KMS-11 (cell line): ENCODE measurements around the gene CARHSP1.
"Not testable (repeated sequence)": the region's sequence is repeated elsewhere in the genome, so short reads cannot be mapped to it uniquely, and the experiment has no call there.

ENCODE experiments used
- H2AFZ ChIP-seq: fragments of 200-600 bp; sonication (generic); 2 replicates; pipeline ENCODE4 v1.6.1; 2016; ENCODE audit warnings: antibody characterized with exemption, mixed run types, low read depth
- H3K27ac ChIP-seq: fragments of 200-600 bp; sonication (generic); 2 replicates; pipeline ENCODE4 v1.6.1; 2016; ENCODE audit warnings: mild to moderate bottlenecking, mixed run types
- H3K27me3 ChIP-seq: fragments of 200-600 bp; sonication (generic); 2 replicates; pipeline ENCODE4 v1.6.1; 2017; ENCODE audit warnings: mild to moderate bottlenecking, low read depth, mixed run types, moderate library complexity; ENCODE audit not compliant: insufficient read depth
- H3K36me3 ChIP-seq: fragments of 200-600 bp; sonication (generic); 2 replicates; pipeline ENCODE4 v1.6.1; 2017; ENCODE audit warnings: mild to moderate bottlenecking, mixed run types; ENCODE audit not compliant: insufficient read depth
- H3K4me1 ChIP-seq: fragments of 200-600 bp; sonication (generic); 2 replicates; pipeline ENCODE4 v1.6.1; 2016; ENCODE audit warnings: mild to moderate bottlenecking, low read depth, mixed run types; ENCODE audit not compliant: poor library complexity, severe bottlenecking
- H3K4me2 ChIP-seq: fragments of 200-600 bp; sonication (generic); 2 replicates; pipeline ENCODE4 v1.7.0; 2016; ENCODE audit warnings: mild to moderate bottlenecking, mixed run types
- H3K4me3 ChIP-seq: fragments of 200-600 bp; sonication (generic); IDR thresholded peaks from 2 replicates; pipeline ENCODE4 v1.6.1; 2017; ENCODE audit warnings: low read depth, low read length, mixed read lengths; ENCODE audit not compliant: insufficient read depth
- H3K79me2 ChIP-seq: fragments of 200-600 bp; sonication (generic); 2 replicates; pipeline ENCODE4 v1.6.1; 2016; ENCODE audit warnings: low read depth, mixed run types; ENCODE audit not compliant: insufficient read depth
- H3K9ac ChIP-seq: fragments of 200-600 bp; sonication (generic); 2 replicates; pipeline ENCODE4 v1.6.1; 2016; ENCODE audit warnings: mild to moderate bottlenecking, mixed run types
- H4K20me1 ChIP-seq: fragments of 200-600 bp; sonication (generic); 2 replicates; pipeline ENCODE4 v1.6.1; 2016; ENCODE audit warnings: mild to moderate bottlenecking, mixed run types; ENCODE audit not compliant: insufficient read depth
- TF ChIP-seq, protein P1 (sequence below): fragments of 200-600 bp; sonication (generic); conservative IDR thresholded peaks from 2 replicates; pipeline ENCODE4 v1.6.1; 2017; ENCODE audit warnings: low read depth, mild to moderate bottlenecking, antibody characterized with exemption, low read length, moderate library complexity, mixed read lengths

CARHSP1 gene

DNA sequence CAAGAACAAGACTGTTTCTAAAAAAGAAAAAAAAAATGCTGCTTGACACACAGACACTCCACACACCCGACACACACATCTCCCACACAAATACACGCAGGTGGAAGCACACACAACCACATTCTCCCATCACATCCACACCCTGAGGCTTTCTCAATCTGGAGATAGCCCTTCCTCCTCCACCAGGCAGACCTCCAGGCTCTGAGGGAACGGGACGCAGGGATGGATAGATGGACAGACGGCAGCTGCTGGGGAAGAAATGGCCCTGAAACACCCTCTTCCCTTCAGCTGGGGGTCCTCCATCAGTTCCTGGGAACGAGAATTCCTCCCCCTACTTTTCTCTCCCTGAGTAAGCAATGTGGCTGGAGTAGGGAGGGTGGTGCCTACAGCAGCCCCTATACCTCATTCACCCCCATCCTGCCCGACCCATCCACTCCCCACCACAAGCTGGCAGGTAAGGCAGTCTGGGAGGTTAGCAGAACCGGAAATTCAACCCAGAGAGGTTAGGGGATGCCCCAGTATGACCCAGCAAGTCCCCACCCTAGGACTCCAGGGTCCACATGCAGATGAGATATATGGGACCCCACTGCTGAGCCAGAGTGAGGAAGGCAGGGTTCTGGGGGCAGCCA, 9.2 kb upstream of the CARHSP1 start:
- H3K4me3 ChIP-seq = no peak overlapping the region
- no peaks in the 10 kb centered on the region for H3K79me2 ChIP-seq
- H3K9ac ChIP-seq = no peak overlapping the region
- H3K4me2 ChIP-seq = no peak overlapping the region
- H3K27ac ChIP-seq = no peak overlapping the region
- no peaks in the 10 kb centered on the region for H3K36me3 ChIP-seq
- H2AFZ ChIP-seq = no peak overlapping the region
- H3K27me3 ChIP-seq = no peaks in the 10 kb centered on the region
- no peaks in the 10 kb centered on the region for H4K20me1 ChIP-seq
- TF ChIP-seq, protein P1, sequence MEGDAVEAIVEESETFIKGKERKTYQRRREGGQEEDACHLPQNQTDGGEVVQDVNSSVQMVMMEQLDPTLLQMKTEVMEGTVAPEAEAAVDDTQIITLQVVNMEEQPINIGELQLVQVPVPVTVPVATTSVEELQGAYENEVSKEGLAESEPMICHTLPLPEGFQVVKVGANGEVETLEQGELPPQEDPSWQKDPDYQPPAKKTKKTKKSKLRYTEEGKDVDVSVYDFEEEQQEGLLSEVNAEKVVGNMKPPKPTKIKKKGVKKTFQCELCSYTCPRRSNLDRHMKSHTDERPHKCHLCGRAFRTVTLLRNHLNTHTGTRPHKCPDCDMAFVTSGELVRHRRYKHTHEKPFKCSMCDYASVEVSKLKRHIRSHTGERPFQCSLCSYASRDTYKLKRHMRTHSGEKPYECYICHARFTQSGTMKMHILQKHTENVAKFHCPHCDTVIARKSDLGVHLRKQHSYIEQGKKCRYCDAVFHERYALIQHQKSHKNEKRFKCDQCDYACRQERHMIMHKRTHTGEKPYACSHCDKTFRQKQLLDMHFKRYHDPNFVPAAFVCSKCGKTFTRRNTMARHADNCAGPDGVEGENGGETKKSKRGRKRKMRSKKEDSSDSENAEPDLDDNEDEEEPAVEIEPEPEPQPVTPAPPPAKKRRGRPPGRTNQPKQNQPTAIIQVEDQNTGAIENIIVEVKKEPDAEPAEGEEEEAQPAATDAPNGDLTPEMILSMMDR = no peak
- H3K4me1 ChIP-seq = peaks cover 4% of the 10 kb centered on the region

DNA sequence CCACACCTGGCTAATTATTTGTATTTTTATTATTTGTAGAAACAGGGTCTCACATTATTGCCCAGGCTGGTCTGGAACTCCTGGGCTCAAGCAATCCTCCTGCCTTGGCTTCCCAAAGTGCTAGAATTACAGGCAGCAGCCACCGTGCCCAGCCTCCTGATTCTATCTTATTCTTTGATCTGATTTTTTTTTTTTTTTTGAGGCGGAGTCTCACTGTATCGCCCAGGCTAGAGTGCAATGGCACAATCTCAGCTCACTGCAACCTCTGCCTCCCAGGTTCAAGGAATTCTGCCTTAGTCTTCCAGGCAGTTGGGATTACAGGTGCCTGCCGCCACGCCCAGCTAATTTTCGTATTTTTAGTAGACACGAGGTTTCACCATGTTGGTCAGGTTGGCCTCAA, 6.5 kb upstream of the CARHSP1 start:
- not testable (repeated sequence) for H3K9ac ChIP-seq, H2AFZ ChIP-seq, H3K4me1 ChIP-seq, H3K4me2 ChIP-seq, H4K20me1 ChIP-seq, H3K27ac ChIP-seq, H3K36me3 ChIP-seq, H3K79me2 ChIP-seq, H3K4me3 ChIP-seq, H3K27me3 ChIP-seq

DNA sequence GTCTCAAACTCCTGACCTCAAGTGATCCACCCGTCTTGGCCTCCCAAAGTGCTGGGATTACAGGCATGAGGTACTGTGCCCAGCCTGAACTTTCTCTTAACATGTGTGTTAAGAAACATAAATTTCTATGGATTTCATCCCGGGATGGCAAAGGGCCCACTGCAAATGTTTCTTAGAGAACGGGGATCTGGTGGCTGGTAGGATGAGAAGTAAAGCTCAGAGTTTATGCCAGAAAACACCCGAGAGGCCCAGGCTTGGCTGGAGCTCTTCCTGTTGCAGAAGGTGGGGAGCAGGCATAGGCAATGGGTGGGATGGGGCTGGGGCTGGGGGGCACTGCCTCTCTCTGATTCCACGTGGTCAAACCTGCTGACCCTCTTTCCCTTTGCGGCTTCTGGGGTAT, 5.6 kb upstream of the CARHSP1 start:
- Histone ChIP-seq H3K27ac (no peak overlapping the region), H3K4me3 (no peak overlapping the region), H3K36me3 (no peaks in the 10 kb centered on the region), H3K9ac (no peak overlapping the region), H3K4me2 (no peak overlapping the region), H3K4me1 (peaks cover 5% of the 10 kb centered on the region), H4K20me1 (no peaks in the 10 kb centered on the region), H2AFZ (no peak overlapping the region), H3K79me2 (no peaks in the 10 kb centered on the region), H3K27me3 (no peaks in the 10 kb centered on the region)
- TF ChIP-seq, protein P1 = no peak

DNA sequence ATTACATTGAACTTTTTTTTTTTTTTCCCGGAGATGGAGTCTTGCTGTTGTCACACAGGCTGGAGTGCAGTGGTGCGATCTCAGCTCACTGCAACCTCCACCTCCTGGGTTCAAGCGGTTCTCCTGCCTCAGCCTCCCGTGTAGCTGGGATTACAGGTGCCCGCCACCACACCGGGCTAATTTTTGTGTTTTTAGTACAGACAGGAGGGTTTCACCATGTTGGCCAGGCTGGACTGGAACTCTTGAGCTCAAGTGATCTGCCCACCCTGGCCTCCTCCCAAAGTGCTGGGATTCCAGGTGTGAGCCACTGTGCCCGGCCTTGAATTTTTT, 5.0 kb upstream of the CARHSP1 start:
- H2AFZ ChIP-seq, H3K79me2 ChIP-seq, H3K9ac ChIP-seq, H3K4me3 ChIP-seq, H3K36me3 ChIP-seq, H3K4me1 ChIP-seq, H3K4me2 ChIP-seq, H3K27me3 ChIP-seq, H4K20me1 ChIP-seq, H3K27ac ChIP-seq: not testable (repeated sequence)

DNA sequence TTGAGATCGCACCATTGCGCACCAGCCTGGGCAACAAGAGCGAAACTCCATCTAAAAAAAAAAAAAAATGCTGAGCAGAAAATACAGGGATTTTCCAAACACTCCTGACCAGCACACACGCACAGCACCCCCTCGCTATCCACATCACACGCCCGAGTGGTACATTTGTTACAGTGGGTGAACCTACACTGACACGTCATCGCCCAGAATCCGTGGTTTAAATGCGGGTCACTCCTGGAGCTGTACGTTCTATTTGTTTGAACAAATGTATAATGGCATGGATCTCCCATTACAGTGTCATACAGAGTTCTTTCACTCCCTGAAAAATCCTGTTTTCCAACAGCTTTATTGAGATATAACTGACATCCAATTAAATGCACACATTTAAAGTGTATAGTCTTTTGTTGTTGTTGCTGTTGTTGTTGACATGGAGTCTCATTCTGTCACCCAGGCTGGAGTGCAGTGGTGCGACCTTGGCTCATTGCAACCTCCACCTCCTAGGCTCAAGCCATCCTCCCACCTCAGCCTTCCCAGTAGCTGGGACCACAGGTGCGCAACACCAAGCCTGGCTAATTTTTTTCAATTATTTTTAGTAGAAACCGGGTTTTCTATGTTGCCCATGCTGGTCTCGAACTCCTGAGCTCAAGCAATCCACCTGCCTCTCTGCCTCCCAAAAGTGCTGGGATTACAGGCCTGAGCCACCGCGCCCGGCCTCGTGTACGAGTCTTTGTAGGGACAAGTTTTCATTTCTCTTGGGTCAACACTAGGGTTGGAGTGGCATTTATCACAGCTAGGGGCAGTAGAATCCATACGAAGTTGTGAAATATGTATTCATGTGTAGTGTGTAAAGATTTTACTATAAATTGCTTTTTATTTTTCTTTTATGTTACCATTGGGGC, 4.4 kb upstream of the CARHSP1 start:
- Histone ChIP-seq H3K79me2 (no peaks in the 10 kb centered on the region), H2AFZ (no peak overlapping the region), H4K20me1 (no peaks in the 10 kb centered on the region), H3K36me3 (no peaks in the 10 kb centered on the region), H3K4me1 (peaks cover 5% of the 10 kb centered on the region), H3K9ac (no peak overlapping the region), H3K4me3 (no peak overlapping the region), H3K27me3 (no peaks in the 10 kb centered on the region), H3K4me2 (no peak overlapping the region), H3K27ac (no peak overlapping the region)
- TF ChIP-seq, protein P1 = peak; percentile 22; the same call in 1 of the 2 replicates
